Activated CD4-positive, alpha-beta T cell treated with anti-CD3 and anti-CD28 coated beads for 4 hours (primary cell): ENCODE measurements around the gene CADM2.
A peak's percentile ranks its signal among the peaks of the same experiment; 100 is the strongest.
"Not testable (repeated sequence)": the region's sequence is repeated elsewhere in the genome, so short reads cannot be mapped to it uniquely, and the experiment has no call there.

Experiments
- DNase-seq, 2 donors: peaks; one replicate each; pipeline ENCODE4 v3.0.0-alpha.2; 2020

CADM2 gene

DNA sequence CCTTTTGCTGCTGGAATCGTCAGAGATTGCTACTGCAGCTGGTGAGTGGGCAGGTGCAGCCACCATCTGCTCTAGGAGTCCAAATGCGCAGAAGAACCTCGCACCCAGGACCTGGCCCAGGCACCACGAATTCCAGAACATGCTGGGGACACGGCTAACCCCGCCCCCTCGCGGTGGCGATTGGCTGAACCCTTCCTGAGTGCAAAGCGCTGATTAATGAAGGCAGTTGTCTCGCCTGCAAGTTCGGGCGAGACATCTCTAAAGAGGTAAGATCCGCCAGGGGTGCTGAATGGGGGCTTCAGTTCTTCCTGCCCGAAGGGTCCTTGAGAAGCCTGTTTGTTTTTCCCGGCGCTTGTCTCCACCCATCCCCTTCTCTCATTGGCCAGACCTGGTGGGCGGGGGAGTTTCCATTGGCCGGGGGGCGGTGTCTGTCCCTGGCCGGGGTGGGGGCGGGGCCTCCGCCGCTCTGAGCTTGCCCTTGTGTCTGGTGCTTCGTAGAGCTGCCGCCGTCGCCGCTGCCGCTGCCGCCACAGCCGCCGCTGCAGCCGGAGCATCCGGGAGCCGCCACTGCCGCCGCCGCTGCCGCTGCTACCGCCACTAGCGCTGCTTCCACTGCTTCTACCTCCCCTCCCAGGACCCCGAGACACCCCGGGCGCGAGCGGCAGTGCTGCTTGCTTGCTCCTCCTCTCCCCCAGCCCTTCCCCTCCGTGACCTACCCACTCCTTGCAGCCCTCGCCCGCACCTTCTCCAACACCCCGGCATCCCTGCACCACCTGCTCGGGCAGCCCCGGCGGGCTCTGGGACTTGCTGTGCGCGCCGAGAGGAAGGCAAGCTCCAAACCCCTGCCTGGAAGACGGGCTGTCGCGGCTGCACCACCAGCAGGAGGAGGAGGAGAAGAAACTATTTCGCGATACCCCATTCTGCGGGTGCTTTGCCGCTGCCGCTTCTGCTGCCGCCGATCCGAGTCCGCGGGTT, at the start of gene CADM2:
CADM2 (plus strand) TSS at position 495 of the 975 bp plus-strand sequence.
- peak; percentile 47 to 51 for DNase-seq

DNA sequence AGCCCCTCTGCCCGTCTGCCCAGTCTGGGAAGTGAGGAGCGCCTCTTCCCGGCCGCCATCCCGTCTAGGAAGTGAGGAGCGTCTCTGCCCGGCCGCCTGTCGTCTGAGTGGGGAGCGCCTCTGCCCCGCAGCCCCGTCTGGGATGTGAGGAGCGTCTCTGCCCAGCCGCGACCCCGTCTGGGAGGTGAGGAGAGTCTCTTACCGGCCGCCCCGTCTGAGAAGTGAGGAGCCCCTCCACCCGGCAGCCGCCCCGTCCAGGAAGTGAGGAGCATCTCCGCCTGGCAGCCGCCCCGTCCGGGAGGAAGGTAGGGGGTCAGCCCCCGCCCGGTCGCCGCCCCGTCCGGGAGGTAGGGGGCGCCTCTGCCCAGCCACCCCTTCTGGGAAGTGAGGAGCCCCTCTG, 40.2 kb upstream of the CADM2 start:
- DNase-seq, result not testable (repeated sequence)

GRCh38 chr3:84922682-84923081, 36.1 kb upstream of the CADM2 start:
- DNase-seq, result no peak

- DNase-seq, result no peak
Observed at GRCh38 chr3:84925571-84925970, 33.2 kb upstream of the CADM2 start.

DNA sequence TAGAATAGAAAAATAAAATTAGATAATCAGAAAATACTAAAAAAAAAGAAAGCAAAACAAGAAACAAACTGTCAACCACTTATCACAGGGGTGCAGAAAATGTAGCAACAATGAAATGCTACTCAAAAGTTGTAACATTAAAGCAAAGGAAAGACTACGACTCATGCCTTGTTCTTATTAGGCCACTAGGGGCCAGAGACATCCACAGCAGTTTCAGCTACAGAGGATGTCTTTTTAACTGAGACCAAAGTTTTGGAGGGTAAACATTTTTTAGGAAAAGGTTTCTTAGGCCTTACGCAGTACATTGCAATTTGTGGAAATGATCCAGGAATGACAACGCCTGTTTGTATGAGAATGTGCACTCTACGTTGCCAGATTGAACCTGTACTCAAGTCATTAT, 15.4 kb upstream of the CADM2 start:
- DNase-seq, result no peak

DNA sequence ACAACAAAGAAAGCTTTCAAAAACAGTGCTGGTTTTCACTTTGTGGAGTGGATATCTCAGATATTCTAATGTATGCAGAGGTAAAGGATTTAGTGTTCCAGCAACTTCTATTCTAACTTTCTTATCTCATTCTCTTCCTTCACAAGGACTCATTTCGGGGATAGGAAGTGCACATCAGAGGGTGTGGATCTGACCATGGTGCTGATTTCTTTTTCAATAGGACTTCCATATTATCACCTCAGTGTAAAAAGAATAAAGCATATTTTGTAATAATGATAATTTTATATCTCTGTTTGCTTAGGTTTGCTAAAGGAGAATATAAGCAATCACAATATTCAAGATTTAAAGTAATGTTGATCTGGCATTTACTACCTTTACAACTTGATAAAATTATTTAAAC, 12.5 kb upstream of the CADM2 start:
- DNase-seq, result no peak

GRCh38 chr3:84959470-84960271, 882 bp downstream of the CADM2 start:
- DNase-seq, result no peak

DNA sequence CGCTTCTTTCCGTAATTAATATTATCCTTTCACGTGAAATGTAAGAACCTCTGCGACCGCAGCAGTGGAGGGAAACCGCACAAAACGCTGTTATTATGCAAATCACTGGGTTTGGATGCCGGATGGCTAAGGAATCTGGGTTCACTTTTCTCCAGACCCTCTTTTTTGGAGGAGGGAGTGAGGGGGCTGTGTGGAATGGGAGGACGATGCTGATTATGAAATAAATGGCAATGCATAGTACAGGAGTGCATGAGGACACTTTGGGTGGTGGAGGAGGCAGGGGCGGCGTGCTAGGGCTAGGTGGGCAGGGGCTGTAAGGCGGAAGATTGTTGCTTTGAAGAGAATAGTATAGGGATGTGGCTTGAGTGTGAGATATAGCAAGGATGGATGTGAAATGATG, 1.8 kb downstream of the CADM2 start:
- no peak for DNase-seq

DNA sequence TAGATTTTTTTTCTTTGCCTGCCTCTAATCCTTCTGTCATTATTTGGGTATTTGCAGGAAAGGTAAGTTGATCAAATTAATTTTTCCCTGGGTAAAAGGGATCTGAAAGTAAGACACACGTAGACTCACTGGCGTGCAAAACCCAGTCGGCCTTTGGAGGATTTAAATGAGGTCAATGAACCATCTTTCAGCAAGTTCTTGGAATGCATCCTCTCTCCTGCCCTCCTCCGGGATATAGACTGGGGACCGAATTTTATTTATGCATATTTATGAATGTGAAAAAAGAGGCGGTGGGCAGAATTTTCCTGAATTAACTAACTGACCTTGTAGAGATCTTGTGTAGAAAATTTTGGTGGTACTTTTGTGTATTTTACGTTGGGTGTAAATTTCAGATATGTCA, 2.2 kb downstream of the CADM2 start:
- no peak for DNase-seq

- no peak for DNase-seq
Observed at GRCh38 chr3:84961521-84962255, 2.9 kb downstream of the CADM2 start.

DNA sequence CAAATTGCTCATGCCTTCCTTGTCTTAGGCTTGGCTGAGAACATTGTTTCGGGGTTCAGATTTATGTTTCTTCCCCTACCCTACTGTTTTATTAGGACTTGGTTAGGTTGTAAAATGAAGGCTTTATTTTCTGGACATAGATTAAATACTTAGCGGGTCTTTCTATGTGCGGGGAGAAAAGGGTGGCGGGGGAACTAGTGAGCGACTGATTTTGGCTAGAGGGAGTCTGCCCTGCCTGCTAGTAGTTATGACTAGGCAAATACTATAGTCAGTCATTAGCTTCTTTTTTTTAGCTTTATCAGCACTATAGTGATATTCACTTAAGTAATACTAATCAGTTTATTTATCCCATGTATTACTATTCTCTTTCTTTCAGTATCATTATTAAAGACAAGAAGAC, 3.6 kb downstream of the CADM2 start:
- DNase-seq, result no peak

DNA sequence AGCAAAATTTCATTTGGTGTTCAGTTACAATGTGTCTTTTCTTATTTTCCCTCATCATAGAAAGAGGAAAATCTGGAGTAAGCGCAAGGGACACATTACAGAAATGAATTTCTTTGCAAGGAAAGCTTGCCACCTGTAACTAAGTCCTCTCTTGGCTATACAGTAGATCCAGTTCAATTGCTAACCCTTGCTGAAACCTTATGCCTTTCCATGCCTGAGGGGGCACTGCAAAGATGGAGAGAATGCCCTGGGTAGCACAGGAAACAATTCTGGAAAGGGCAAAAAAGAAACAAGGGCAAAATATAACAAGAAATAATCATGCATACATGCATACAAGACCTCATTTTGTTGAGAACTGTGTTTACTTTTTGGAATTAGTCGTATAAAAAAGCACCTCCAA, 4.3 kb downstream of the CADM2 start:
- DNase-seq, result no peak

DNA sequence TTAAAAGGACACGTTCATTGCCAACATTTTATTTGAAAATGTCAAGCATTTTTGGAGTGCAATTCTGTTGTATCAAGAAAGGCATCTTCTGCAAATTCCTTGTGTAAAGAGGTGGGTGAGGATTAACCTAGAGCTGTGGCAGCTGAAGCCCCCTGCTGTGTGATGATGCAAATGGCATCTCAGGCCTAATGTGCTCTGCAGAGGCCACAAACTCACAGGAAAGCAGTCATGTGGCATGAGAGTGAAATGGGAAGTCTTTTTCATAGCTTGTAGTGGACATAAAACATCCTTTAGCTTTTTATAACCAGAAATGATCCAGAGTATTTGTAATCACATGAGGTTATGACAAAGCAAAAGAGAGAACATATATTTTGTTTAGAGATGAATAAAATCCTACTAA, 6.4 kb downstream of the CADM2 start:
- DNase-seq, result no peak

DNA sequence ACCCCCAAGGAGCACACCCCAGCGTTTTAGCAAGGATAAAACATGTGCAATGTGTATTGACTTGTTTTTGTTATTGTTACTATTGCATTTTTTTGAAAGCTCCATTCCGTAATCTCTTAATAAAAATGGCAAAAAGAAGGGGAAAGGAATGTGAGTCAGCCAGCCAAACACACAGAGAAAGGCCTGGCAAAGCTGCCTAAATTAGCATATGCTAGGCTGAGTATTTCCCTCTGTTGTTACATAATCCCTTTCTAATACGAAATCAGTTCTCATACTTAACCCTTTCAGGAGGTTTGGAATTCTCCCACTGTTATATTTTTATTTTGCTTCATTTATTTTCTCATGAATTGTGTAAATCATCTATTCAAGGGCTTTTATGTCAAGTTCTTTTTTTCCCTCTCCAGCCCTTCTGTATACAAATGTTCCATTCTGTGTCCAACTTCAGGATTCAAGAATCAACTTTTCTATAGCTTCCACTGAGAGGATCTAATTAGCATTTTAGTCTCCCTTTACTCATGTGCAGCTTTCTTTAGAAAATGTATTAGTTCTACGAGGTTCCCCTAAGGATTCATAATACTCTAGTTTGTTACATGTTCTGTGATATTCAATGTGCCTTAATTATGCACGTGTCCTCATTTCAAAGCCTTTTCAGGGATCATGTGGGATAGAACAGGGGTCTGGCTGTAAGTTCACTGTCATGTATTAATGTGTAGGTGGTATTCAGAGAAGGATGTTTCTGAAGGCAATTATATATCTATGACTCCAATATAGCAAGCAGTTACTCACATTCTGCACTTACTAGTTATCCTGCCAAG, 9.2 kb downstream of the CADM2 start:
- no peak for DNase-seq

- no peak for DNase-seq
Observed at GRCh38 chr3:84968701-84969235, 10.0 kb downstream of the CADM2 start.

DNA sequence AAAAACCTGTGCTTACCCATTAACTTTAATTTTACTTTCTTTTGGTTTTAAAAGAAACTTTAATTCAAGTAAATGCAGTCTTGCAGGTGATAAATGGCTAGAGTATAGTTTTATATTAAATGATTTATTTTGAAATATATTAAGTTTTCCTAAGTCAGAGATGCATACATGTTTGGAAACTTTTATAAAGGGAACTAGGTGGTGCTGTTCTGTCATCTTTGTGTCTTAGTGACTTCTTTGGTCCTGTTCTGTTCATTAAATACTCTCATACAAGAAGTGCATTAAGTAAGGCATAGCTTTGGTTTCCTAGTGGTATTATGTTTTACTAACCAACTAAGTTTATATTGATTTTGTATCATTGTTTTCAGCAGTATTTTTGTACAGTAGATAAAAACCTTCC, 15.6 kb downstream of the CADM2 start:
- DNase-seq, result no peak

DNA sequence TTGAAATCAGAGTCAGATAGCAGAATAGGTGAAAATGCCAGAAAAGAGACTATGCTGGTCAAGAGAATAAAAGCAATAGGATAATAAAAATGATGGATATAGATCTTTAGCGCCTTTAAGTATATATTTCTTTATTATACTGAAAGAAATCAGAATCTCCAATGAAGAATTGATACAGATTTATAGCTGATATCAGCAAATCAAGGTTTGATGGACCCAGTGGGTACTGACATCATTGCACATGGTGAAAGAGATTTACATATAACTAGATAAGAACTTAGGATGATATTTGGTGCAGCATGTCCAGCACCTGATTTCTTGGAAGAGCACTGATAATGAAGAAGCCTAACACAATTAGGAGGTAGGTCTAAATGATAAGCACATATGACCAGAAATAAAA, 18.2 kb downstream of the CADM2 start:
- DNase-seq, result no peak

GRCh38 chr3:84978843-84979242, 20.1 kb downstream of the CADM2 start:
- no peak for DNase-seq

GRCh38 chr3:84980011-84980410, 21.2 kb downstream of the CADM2 start:
- no peak for DNase-seq

DNA sequence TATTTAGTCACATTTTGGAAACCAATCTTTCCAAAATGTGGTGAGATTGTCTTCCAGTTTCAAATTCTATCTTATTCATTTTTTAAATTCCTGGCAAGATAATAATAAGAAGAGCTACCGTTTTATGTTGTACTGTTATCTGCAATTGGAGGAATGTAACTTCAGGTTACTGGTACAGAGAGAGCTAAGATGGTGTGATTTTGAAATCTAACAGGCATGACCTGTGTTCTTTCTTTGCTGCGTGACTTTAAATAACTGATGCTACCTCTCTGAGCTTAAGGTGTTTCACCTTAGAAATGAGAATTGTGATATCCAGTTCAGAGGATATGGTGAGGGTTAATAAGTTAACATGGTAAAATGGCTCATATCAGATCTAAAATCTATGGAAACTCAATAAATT, 21.7 kb downstream of the CADM2 start:
- no peak for DNase-seq

DNA sequence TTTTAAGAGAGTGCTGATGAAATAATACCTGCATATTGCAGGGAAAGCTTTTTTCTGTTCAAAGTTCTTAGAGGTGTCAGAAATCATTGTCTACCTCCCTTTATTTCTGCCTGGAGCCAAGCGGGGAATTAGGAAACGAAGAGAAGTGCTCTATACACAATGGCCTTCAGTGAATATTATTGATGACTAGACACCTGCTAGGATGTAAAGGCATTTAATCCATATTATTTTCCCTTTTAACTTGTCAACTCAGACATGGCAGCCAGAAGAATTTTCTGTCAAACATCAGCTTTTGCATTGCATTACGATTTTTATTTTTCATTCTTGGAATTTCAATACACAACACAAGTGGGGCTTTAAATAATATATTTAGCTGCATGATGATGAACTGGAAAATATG, 24.7 kb downstream of the CADM2 start:
- DNase-seq, result no peak

DNA sequence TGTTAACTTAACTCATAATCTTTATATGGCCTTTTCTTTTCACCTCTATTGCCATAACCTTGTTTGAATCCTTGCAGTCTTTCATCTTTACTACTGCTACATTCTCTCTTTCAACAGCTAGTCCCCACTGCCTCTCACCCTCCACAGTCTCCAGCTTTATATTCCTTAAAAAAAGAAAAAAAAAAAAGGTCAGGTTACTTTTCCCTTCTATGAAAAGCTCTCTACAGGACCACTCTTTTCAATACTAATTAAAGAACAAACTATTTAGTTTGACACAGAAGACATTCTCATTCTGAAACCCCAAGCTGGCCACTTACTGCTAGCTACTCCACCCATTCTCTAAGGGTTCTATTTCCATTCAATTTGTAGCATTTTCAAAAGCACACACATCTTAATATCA, 25.6 kb downstream of the CADM2 start:
- no peak for DNase-seq
